AG09319 (cell line): ENCODE results near the gene MGRN1.

ENCODE experiments used
- DNase-seq: peaks from one replicate; pipeline ENCODE4 v3.0.0-alpha.2; 2010; ENCODE audit warnings: low read depth; ENCODE audit errors: extremely low read depth
- TF ChIP-seq, protein P1 (sequence below): IDR thresholded peaks from 2 replicates; pipeline ENCODE4 v1.5.1; 2011; ENCODE audit warnings: low read depth, mild to moderate bottlenecking, inconsistent platforms, low read length, moderate library complexity

MGRN1 gene

DNA sequence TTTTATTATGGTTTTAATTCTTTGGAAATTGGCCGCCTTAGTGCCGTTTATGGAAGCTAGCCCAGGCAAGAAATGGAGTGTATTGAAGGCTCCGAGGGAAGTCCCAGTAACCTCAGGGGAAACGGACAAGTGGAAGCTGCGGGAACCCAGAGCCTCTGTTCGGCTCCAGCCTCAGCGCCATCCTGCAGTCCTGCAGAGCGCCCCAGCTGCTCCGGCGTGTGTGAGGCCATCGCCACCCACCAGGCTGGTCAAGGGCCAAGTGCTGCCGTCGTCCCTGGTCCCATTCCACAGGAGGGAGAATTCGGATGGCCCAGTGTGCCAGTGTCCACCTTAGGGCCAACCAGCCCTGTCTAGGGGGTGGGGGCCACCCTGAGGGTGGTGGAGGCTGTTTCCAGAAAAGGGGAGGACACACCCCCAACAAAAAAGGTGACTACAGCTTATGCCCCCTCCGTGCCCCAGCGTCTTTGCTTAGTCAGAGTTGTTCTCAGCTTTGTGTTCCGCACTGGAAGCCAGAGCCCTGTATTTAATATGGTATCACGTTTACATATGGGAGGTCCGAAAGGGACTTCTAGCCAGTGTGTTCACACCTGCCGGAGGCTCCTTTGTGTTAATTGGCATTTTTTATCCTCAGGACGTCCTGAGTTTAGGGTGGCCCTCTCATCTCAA is 13.0 kb downstream of the MGRN1 start:
- TF ChIP-seq, protein P1, sequence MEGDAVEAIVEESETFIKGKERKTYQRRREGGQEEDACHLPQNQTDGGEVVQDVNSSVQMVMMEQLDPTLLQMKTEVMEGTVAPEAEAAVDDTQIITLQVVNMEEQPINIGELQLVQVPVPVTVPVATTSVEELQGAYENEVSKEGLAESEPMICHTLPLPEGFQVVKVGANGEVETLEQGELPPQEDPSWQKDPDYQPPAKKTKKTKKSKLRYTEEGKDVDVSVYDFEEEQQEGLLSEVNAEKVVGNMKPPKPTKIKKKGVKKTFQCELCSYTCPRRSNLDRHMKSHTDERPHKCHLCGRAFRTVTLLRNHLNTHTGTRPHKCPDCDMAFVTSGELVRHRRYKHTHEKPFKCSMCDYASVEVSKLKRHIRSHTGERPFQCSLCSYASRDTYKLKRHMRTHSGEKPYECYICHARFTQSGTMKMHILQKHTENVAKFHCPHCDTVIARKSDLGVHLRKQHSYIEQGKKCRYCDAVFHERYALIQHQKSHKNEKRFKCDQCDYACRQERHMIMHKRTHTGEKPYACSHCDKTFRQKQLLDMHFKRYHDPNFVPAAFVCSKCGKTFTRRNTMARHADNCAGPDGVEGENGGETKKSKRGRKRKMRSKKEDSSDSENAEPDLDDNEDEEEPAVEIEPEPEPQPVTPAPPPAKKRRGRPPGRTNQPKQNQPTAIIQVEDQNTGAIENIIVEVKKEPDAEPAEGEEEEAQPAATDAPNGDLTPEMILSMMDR, result no peak
- no peak for DNase-seq

- TF ChIP-seq, protein P1, result no peak
- no peak for DNase-seq
Measured at GRCh38 chr16:4639899-4640509, 15.4 kb downstream of the MGRN1 start.

- no peak for DNase-seq
- TF ChIP-seq, protein P1, result no peak
Measured at GRCh38 chr16:4640572-4641305, 16.1 kb downstream of the MGRN1 start.

GRCh38 chr16:4641306-4641687 is 16.7 kb downstream of the MGRN1 start:
- no peak for DNase-seq
- TF ChIP-seq, protein P1, result no peak

- no peak for DNase-seq
- TF ChIP-seq, protein P1, result no peak
Measured at GRCh38 chr16:4641895-4642294, 17.3 kb downstream of the MGRN1 start.

GRCh38 chr16:4646773-4647643 is 22.4 kb downstream of the MGRN1 start:
- TF ChIP-seq, protein P1, result no peak
- DNase-seq, result no peak
